Astrocyte of the spinal cord (primary cell): Measurements from ENCODE around the gene BCL2L15.

Experiments used
- DNase-seq: peaks from one replicate; pipeline ENCODE4 v3.0.0; 2011; ENCODE audit warnings: low read depth, low spot score
- H3K4me3 ChIP-seq: 2 replicates; pipeline ENCODE4 v1.5.1; 2011; ENCODE audit warnings: low read depth, mild to moderate bottlenecking, low read length, moderate library complexity
- CTCF ChIP-seq: IDR thresholded peaks from 2 replicates; pipeline ENCODE4 v1.5.1; 2012; ENCODE audit warnings: low read depth, mild to moderate bottlenecking, low read length, inconsistent platforms
- in situ Hi-C: cut with HindIII; loops from 2 replicates; pipeline ENCODE4 v1.10.0; 2017; ENCODE audit warnings: low sequenced_read_pairs

BCL2L15 gene

GRCh38 chr1:113874012-113874879 is 13.1 kb downstream of the BCL2L15 start:
- H3K4me3 ChIP-seq = no peak overlapping the region

GRCh38 chr1:113872219-113872935 is 15.0 kb downstream of the BCL2L15 start:
- TF ChIP-seq CTCF = no peak
- in situ Hi-C loops = no loop called here
- no peak overlapping the region for H3K4me3 ChIP-seq
- no peak for DNase-seq

More at GRCh38 chr1:113874012-113874879, 13.1 kb downstream of the BCL2L15 start:
- peak; percentile 26 for TF ChIP-seq CTCF
- in situ Hi-C loops = no loop called here
- DNase-seq = no peak

- no peak within 1 kb of the TSS for H3K4me3 ChIP-seq
- in situ Hi-C loops = no loop called here
- TF ChIP-seq CTCF = no peak
- peak; percentile 83 for DNase-seq
Observed at GRCh38 chr1:113871597-113872113, 15.7 kb downstream of the BCL2L15 start, which contains the start of gene PTPN22. Gene PTPN22, minus strand, starts transcription at chr1:113871712.

- in situ Hi-C loops = no loop called here
- no peak for TF ChIP-seq CTCF
- DNase-seq = no peak
- H3K4me3 ChIP-seq = no peak overlapping the region
Observed at GRCh38 chr1:113870778-113871177, 16.6 kb downstream of the BCL2L15 start.

GRCh38 chr1:113868387-113869083 is 18.8 kb downstream of the BCL2L15 start:
- H3K4me3 ChIP-seq = no peak overlapping the region
- peak; percentile 23 for DNase-seq
- no peak for TF ChIP-seq CTCF
- in situ Hi-C loops = no loop called here

- in situ Hi-C loops = no loop called here
- no peak for DNase-seq
Observed at GRCh38 chr1:113861641-113862040, 25.7 kb downstream of the BCL2L15 start.

More at GRCh38 chr1:113861641-113862040, 25.7 kb downstream of the BCL2L15 start:
- TF ChIP-seq CTCF = no peak
- H3K4me3 ChIP-seq = no peak overlapping the region
